SKM-1 (cell line): Measurements from ENCODE around the gene ROBO1.

ENCODE experiments used
- DNase-seq: peaks from one replicate; lab custom pipeline; 2025; ENCODE audit not compliant: unreplicated experiment; lab: John Stamatoyannopoulos, UW

The ROBO1 gene

DNA sequence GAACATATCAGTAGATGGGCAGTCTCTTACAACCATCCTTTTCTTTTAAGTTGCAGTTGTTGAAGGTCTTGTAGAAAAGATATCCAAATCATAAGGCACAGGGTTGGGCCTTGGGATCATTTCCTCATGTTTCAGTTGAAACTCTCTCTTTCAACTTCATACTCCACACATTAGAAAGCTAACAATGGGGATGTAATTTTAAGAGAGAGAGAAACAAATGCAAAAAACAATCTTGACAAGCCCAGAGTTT is 747.9 kb downstream of the ROBO1 start:
- no peak for DNase-seq

DNA sequence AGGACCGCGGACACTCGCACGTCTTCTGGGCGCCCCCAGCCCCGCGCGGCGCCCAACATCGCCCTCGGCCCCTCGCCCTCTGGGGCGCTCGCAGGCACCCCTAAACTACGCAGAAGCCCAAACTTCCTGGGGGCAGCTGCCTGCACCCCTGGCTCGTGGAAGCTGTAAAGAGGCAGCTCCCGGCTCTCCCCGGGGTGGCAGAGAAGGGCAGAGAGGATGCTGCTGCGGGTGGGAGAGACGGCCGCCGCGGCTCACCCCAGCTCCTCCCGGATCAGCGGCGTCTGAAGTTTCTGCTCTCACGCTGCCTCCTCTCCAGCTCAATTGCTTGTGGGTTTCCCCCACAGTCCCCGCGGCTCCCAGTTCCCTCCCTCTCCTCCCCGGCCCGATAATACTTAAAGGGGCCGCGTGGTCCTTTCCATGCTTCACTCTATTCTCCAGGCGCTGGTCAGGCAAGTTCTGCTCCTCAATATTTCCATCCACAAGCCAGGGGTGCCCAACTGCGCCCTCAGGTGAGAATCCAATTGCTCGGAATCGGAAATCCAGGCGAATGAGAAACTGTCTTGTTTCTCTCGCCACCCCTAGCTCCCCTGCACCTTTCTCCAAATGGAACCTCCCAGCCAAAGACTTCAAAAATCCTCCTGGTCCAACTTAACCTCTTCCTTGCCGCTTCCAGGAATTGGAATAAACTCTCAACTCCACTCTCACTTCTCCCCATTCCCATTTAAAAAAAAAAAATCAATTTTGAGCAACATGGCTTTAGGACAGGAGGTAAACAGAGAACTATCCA is 748.5 kb downstream of the ROBO1 start:
- DNase-seq = peak; percentile 84

DNA sequence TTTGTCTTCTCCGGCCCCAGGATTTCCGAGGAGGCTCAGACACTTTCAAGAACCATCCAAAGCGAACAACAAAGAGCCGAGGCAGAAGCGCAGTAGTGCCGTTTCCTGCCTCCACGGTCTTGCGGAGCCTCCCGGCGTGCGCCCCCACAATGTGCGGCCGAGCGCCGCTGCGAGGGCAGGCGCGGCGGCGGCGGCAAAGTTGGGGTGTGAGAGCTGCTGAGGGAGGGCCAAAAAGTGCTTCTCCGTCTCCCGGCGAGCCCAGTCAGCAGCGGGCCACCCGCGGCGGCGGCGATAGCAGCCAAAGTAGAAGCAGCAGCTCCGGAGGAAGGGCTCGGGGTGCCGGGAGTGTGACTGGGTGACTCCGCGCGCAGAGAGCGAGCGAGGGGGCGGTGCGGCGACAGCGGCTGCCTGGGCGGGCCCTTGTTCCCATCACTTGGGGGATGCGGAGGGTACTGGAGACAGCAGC is 749.1 kb downstream of the ROBO1 start:
- DNase-seq = no peak

- no peak for DNase-seq
These were observed 749.5 kb downstream of the ROBO1 start for GRCh38 chr3:79018265-79018664.

GRCh38 chr3:79016587-79017376 is 751.0 kb downstream of the ROBO1 start:
- DNase-seq = no peak

DNA sequence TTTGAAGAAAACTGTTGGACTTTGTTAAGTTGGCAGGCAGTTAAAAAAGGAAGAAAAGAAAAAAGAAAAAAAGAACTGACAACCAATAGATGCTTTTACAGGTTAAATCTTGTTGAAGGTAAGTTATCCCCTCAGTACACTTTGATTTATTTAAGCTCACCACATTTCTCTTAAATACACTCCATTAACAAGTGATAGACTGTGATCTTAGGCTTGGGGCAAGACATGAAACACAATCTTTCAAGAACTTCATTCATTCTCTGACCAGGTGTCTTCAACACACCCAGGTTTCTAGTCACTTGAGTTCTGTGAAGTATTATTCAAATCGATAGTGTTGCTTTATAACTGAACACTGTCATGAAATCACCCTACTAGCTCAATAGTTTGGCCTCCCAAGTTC is 751.9 kb downstream of the ROBO1 start:
- no peak for DNase-seq

DNA sequence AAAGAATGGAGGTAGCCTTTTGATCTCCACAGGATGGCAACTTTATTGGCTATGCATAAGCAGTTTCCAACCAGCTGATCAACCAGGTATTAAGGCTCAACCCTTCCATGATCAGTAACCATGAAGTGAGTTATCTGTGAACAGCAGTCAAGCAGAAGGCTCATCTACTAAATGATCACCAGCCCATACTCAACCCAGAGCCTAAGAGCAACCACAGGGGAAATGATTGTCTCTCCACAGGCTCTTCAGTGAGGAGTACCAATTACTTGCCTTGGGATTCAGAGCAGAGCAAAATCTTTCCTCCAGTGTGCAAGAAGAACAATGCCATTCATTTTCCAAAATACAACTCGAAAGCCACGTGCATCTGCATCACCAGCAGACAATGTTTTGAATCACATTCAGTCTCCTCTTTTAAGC is 754.8 kb downstream of the ROBO1 start:
- DNase-seq = no peak

DNA sequence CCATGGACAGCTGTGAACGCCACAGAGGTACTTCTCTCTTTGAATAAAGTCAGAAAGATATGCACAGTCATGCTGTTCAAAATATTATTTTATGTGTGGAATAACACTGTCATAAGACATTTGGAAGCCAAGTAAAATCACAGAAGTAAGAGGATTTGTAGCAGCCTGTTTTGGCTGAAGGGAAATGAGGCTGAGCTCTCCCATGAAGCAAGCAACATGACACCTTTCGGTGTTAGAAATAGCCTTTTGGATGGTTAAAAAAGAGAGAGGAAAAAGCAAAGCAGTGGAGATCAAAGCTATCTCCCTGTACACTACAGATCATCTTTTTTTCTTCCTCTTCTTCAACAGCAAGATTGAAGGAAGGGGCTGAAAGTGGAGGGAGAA is 755.3 kb downstream of the ROBO1 start:
- no peak for DNase-seq

DNA sequence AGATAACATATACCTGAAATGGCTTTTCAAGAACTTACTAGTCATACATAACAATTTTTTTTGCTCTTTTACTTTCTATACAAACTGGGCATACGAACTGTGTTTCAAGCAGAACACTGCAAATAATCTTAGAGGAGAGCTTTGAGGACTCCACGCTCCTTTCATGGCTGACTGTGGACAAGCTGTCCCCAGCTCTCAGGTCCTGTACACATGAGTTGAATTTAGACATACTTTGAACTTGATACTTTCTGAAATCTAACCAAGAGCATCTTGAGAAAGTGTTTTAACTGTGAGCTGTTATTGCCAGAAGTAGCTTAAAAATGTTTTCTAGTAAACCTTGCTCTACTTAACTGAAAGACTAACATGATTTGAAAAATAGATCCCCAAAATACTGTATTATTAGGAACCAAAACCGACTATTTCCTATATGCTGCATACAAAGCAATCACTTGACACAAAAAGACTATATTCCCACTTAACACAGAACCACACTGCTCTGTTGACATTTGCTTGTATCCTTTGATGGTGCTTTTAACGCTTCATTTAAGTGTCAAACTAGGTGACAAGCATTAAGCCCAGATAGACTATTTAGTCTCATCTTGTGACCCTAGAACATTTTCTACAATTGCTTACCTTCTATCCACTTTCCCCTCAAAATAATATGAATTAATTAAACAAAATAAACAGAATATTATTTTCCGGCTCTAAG is 755.8 kb downstream of the ROBO1 start:
- DNase-seq = no peak

DNA sequence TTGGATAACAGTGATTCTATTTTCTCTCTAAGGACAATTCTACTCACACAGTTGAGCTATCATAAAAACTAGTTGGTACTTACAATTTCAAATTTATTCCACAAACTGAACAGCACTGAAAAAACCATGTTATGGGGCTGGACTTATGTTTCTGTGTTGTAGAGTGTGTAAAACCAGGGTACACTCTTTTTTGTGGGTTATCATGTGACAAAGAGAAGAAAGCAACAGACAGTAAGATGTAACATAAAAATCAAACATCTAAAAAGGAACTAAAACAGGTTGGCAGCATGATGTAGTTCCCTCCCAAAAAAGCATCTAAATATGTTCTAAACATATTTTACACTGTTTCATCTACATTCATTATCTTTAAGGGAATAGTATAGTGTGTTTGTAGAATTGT is 757.9 kb downstream of the ROBO1 start:
- no peak for DNase-seq

GRCh38 chr3:79006077-79006476 is 761.7 kb downstream of the ROBO1 start:
- no peak for DNase-seq

- no peak for DNase-seq
These were observed 762.7 kb downstream of the ROBO1 start for GRCh38 chr3:79005084-79005483.

DNA sequence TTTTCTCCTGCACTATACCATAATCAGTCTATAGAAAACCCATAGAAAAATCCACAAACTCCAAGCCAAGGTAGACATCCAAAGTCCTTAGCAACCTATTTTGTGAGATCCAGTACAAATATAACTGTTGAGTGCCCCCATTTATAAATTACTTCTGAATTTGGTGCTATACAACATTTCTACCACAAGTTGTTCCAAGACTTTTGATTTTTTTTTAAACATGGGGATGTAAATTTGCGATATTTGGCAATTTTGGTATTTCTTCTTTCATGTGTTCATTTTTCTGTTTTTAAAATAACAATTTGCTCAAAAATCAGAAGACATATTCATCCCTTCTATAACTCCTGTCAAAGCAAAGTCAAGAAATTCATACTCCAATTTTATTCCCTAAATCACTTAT is 763.8 kb downstream of the ROBO1 start:
- no peak for DNase-seq

GRCh38 chr3:79002465-79003372 is 765.1 kb downstream of the ROBO1 start:
- DNase-seq = no peak

DNA sequence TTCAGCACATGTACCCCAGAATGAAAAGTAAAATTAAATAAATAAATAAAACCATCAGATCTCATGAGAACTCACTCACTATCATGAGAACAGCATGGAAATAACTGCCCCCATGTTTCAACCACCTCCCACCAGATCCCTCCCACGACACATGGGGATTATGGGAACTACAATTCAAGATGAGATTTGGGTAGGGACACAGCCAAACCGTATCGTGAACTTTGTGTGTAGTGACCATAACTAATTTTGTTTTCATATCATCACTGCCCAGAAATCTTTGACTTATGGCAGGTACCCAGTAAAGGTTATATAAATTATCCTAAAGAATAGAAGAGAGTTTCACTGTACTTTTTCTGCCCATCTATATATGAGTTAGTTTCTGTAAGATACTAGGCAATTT is 766.5 kb downstream of the ROBO1 start:
- no peak for DNase-seq

GRCh38 chr3:78999139-78999538 is 768.7 kb downstream of the ROBO1 start:
- no peak for DNase-seq

DNA sequence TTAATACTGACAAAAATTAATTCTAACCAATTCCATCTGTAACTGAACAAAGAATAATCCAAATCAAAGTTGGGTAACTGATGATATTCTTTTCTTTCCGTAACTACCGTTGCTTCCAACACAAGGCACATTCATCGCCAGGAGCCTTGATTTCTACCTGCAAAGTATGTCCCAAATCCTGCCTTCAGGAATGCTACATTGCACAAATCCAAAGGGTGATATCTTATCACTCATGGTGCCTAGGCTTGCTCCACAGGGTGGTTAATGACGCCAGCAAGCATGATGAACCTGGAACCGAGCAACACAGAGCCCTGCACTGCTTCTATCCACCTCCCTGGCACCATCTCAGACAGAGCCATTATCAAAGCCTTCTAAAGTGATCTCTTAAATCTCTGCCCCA is 772.7 kb downstream of the ROBO1 start:
- no peak for DNase-seq

GRCh38 chr3:78994174-78995027 is 773.4 kb downstream of the ROBO1 start:
- no peak for DNase-seq

DNA sequence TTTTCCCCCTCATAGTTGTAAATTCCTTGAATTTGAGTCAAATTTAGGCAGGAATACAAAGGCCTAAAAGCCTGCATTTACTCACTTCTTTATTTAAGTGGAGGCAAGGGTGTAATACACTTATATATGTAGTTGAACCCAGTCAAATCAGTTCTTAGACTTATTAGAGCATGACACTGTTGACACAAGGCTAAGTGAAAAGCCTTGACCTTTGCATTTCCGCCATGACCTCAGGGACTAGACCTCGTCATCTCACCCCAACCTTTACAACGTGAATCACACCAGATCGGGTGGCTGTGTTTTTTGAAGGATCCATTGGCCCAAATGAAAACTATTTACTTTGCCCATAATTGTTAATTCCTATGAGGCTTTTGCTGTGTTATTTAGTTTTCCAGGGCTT is 774.4 kb downstream of the ROBO1 start:
- no peak for DNase-seq

DNA sequence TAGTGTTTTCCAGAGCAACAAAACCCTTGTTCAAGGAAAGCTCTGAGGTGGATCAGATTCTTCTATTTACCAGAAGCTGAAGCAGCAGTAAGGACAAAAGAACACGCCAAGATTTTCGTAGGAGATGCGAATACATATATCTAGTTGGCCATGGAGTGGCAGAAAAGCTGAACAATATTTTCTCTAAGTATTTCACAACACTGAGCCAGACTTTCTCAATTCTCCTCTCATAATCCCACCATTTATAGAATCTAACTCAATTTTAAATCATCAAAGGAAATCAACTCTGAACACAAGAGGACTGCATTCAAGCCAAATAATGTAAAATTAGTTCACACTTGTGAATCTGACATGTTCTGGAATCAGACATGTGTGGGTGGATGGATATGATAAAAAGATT is 775.0 kb downstream of the ROBO1 start:
- no peak for DNase-seq
